Mesendoderm (in vitro differentiated cells): ENCODE results near the gene SLC5A5.

Source experiments
- DNase-seq: peaks from one replicate; pipeline ENCODE4 v3.0.0; 2013
- H2AK5ac ChIP-seq: 2 replicates; pipeline ENCODE4 v1.6.1; 2013; ENCODE audit warnings: low read length, inconsistent platforms
- H2BK120ac ChIP-seq: 2 replicates; pipeline ENCODE4 v1.6.1; 2013; ENCODE audit warnings: low read depth, mild to moderate bottlenecking, low read length, moderate library complexity, mixed read lengths
- H2BK15ac ChIP-seq: replicated peaks from 2 replicates; pipeline ENCODE4 v1.6.1; 2013; ENCODE audit warnings: low read depth, mild to moderate bottlenecking, moderate library complexity
- H2BK5ac ChIP-seq: 2 replicates; pipeline ENCODE4 v1.6.1; 2013; ENCODE audit warnings: low read length, inconsistent platforms
- H3K18ac ChIP-seq: 2 replicates; pipeline ENCODE4 v1.6.1; 2013; ENCODE audit warnings: mild to moderate bottlenecking, low read length, mixed read lengths
- H3K23ac ChIP-seq: one replicate; pipeline ENCODE4 v1.6.1; 2013; ENCODE audit warnings: low read length
- H3K27ac ChIP-seq: 2 replicates; pipeline ENCODE4 v1.5.1; 2013; ENCODE audit warnings: low read depth, mild to moderate bottlenecking, inconsistent platforms, low read length, moderate library complexity
- H3K27me3 ChIP-seq: 2 replicates; pipeline ENCODE4 v1.6.1; 2013; ENCODE audit warnings: low read length, control low read depth, mild to moderate bottlenecking, inconsistent platforms; ENCODE audit not compliant: insufficient read depth, poor library complexity
- H3K36me3 ChIP-seq: 2 replicates; pipeline ENCODE4 v1.6.1; 2013; ENCODE audit warnings: low read length, inconsistent platforms; ENCODE audit not compliant: control insufficient read depth, insufficient read depth
- H3K4ac ChIP-seq: one replicate; pipeline ENCODE4 v1.6.1; 2013; ENCODE audit warnings: low read depth, mild to moderate bottlenecking, low read length, moderate library complexity
- H3K4me1 ChIP-seq: 2 replicates; pipeline ENCODE4 v1.6.1; 2013; ENCODE audit warnings: low read depth, low read length, inconsistent platforms; ENCODE audit not compliant: control insufficient read depth
- H3K4me2 ChIP-seq: 2 replicates; pipeline ENCODE4 v1.6.1; 2013; ENCODE audit warnings: low read length
- H3K4me3 ChIP-seq: 2 replicates; pipeline ENCODE4 v1.5.1; 2013; ENCODE audit warnings: mild to moderate bottlenecking, low read length
- H3K56ac ChIP-seq: one replicate; pipeline ENCODE4 v1.6.1; 2013; ENCODE audit warnings: low read length
- H3K79me1 ChIP-seq: 2 replicates; pipeline ENCODE4 v1.6.1; 2013; ENCODE audit warnings: low read length, inconsistent platforms
- H3K79me2 ChIP-seq: 2 replicates; pipeline ENCODE4 v1.6.1; 2013; ENCODE audit warnings: mild to moderate bottlenecking, low read length; ENCODE audit not compliant: control insufficient read depth, insufficient read depth
- H3K9ac ChIP-seq: 2 replicates; pipeline ENCODE4 v1.6.1; 2013; ENCODE audit warnings: low read length, inconsistent platforms
- H4K5ac ChIP-seq: one replicate; pipeline ENCODE4 v1.6.1; 2013; ENCODE audit warnings: low read length
- H4K8ac ChIP-seq: one replicate; pipeline ENCODE4 v1.6.1; 2013; ENCODE audit warnings: low read depth, mild to moderate bottlenecking, control low read depth, low read length, moderate library complexity
- WGBS: extraction: QIAGEN DNeasy Blood & Tissue Kit; methylation state at CpG from one replicate; pipeline ENCODE4 v1.1.7; 2013; ENCODE audit warnings: low lambda C conversion rate, missing lambda C conversion rate; ENCODE audit not compliant: insufficient coverage; ENCODE audit errors: extremely low coverage; 5-methylcytosine and 5-hydroxymethylcytosine counted together

The SLC5A5 gene

GRCh38 chr19:17843292-17843827, 28.4 kb upstream of the SLC5A5 start:
- Histone ChIP-seq H3K27ac (no peak overlapping the region), H2BK5ac (no peak overlapping the region), H3K79me2 (no peaks in the 10 kb centered on the region), H3K4me3 (no peak overlapping the region), H3K4me2 (no peak overlapping the region), H3K36me3 (no peaks in the 10 kb centered on the region), H2BK120ac (no peak overlapping the region), H3K18ac (no peak overlapping the region), H2BK15ac (no peak overlapping the region), H3K9ac (no peak overlapping the region), H3K4ac (no peak overlapping the region), H2AK5ac (no peak overlapping the region), H3K4me1 (no peaks in the 10 kb centered on the region), H3K56ac (no peak overlapping the region), H4K8ac (no peak overlapping the region), H3K23ac (no peak overlapping the region), H3K27me3 (no peaks in the 10 kb centered on the region), H4K5ac (no peak overlapping the region), H3K79me1 (no peaks in the 10 kb centered on the region)
- no CpG with 5 or more reads among the region's 9 CpGs for WGBS
- no peak for DNase-seq

GRCh38 chr19:17843908-17844490, 27.7 kb upstream of the SLC5A5 start:
- Histone ChIP-seq H2BK15ac (no peak overlapping the region), H3K9ac (no peak overlapping the region), H3K36me3 (no peaks in the 10 kb centered on the region), H3K27me3 (no peaks in the 10 kb centered on the region), H3K4me1 (no peaks in the 10 kb centered on the region), H3K4ac (no peak overlapping the region), H3K23ac (no peak overlapping the region), H3K4me3 (no peak overlapping the region), H2BK5ac (no peak overlapping the region), H2AK5ac (no peak overlapping the region), H3K27ac (no peak overlapping the region), H2BK120ac (no peak overlapping the region), H4K5ac (no peak overlapping the region), H3K79me1 (no peaks in the 10 kb centered on the region), H3K18ac (no peak overlapping the region), H3K56ac (no peak overlapping the region), H4K8ac (no peak overlapping the region), H3K79me2 (no peaks in the 10 kb centered on the region), H3K4me2 (no peak overlapping the region)
- no peak for DNase-seq
- no CpG with 5 or more reads among the region's 14 CpGs for whole genome bisulfite sequencing

DNA sequence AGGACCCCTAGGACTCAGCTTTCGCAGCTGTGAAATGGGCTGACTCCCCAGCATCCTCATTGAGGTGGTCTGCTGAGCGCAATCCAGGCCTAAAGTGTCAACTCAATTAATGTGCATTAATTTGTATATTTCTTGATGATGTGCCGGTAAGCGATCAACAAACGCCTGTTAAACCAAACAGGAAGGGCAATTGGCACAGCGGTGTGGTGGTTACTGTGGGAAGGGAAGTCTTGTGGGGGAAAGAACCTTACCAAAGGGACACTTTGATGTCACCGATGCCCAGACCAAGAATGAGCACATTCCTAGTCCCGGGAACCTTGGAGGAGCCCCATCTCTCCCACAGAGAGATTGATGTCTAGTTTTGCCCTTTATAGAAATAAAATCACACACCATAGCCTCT, 25.6 kb upstream of the SLC5A5 start:
- Histone ChIP-seq H3K4me3 (no peak overlapping the region), H3K79me2 (no peaks in the 10 kb centered on the region), H3K36me3 (no peaks in the 10 kb centered on the region), H4K5ac (no peak overlapping the region), H3K4ac (no peak overlapping the region), H4K8ac (no peak overlapping the region), H2AK5ac (no peak overlapping the region), H2BK120ac (no peak overlapping the region), H2BK15ac (no peak overlapping the region), H3K18ac (no peak overlapping the region), H3K4me1 (no peaks in the 10 kb centered on the region), H3K23ac (no peak overlapping the region), H3K9ac (no peak overlapping the region), H2BK5ac (no peak overlapping the region), H3K79me1 (no peaks in the 10 kb centered on the region), H3K27ac (no peak overlapping the region), H3K4me2 (no peak overlapping the region), H3K27me3 (no peaks in the 10 kb centered on the region), H3K56ac (no peak overlapping the region)
- no CpG with 5 or more reads among the region's 8 CpGs for whole genome bisulfite sequencing
- DNase-seq = no peak

GRCh38 chr19:17847538-17848366, 24.0 kb upstream of the SLC5A5 start, which contains the start of gene JAK3:
Gene JAK3 (minus strand): TSS chr19:17847982. CDS start chr19:17844417, 3,565 bp downstream.
- no peak within 1 kb of the TSS for H4K5ac ChIP-seq
- H2BK15ac ChIP-seq = no peak within 1 kb of the TSS
- no peak within 1 kb of the TSS for H3K27ac ChIP-seq
- no peaks in the 10 kb centered on the region for H3K79me2 ChIP-seq
- H2BK120ac ChIP-seq = no peak within 1 kb of the TSS
- no CpG with 5 or more reads among the region's 40 CpGs for WGBS
- H3K27me3 ChIP-seq = no peaks in the 10 kb centered on the region
- H3K4me1 ChIP-seq = no peaks in the 10 kb centered on the region
- H3K4me2 ChIP-seq = peak within 1 kb of the TSS; percentile 36
- H4K8ac ChIP-seq = no peak within 1 kb of the TSS
- H3K79me1 ChIP-seq = no peaks in the 10 kb centered on the region
- H3K18ac ChIP-seq = peak within 1 kb of the TSS; percentile 33
- DNase-seq = peak; percentile 92
- peak within 1 kb of the TSS; percentile 95 for H3K56ac ChIP-seq
- no peak within 1 kb of the TSS for H3K23ac ChIP-seq
- H2BK5ac ChIP-seq = no peak within 1 kb of the TSS
- no peaks in the 10 kb centered on the region for H3K36me3 ChIP-seq
- H3K4me3 ChIP-seq = no peak within 1 kb of the TSS
- H3K9ac ChIP-seq = peak within 1 kb of the TSS; percentile 56
- no peak within 1 kb of the TSS for H2AK5ac ChIP-seq
- peak within 1 kb of the TSS; percentile 46 for H3K4ac ChIP-seq

- H3K23ac ChIP-seq = no peak overlapping the region
Observed at GRCh38 chr19:17848595-17849292, 23.0 kb upstream of the SLC5A5 start.

More at GRCh38 chr19:17848595-17849292, 23.0 kb upstream of the SLC5A5 start:
- no CpG with 5 or more reads among the region's 14 CpGs for WGBS
- Histone ChIP-seq H2BK5ac (no peak overlapping the region), H3K27ac (no peak overlapping the region), H3K4me2 (no peak overlapping the region), H3K18ac (no peak overlapping the region), H2AK5ac (no peak overlapping the region), H3K79me1 (no peaks in the 10 kb centered on the region), H2BK120ac (no peak overlapping the region), H3K9ac (no peak overlapping the region), H4K5ac (no peak overlapping the region), H3K56ac (peak overlapping the region; percentile 49), H3K27me3 (no peaks in the 10 kb centered on the region), H4K8ac (no peak overlapping the region), H3K4me3 (no peak overlapping the region), H2BK15ac (no peak overlapping the region), H3K4me1 (no peaks in the 10 kb centered on the region), H3K4ac (no peak overlapping the region), H3K36me3 (no peaks in the 10 kb centered on the region), H3K79me2 (no peaks in the 10 kb centered on the region)
- DNase-seq = no peak
